K562 (cell line): ENCODE measurements around the gene HGFAC.

ENCODE experiments used
- CBX2 ChIP-seq: fragments of 200-600 bp; sonication (generic); IDR thresholded peaks from one replicate; pipeline ENCODE4 v1.6.1; 2012; ENCODE audit warnings: mild to moderate bottlenecking, low read length, inconsistent platforms; ENCODE audit not compliant: insufficient read depth, poor library complexity, severe bottlenecking
- GTF2F1 ChIP-seq: IDR thresholded peaks from 2 replicates; pipeline ENCODE4 v1.6.1; 2011; ENCODE audit warnings: low read depth, low read length, improper control_type of control experiment
- POLR2AphosphoS2 ChIP-seq: IDR thresholded peaks from 2 replicates; pipeline ENCODE4 v1.6.1; 2012; ENCODE audit warnings: low read length, improper control_type of control experiment
- SREBF2 ChIP-seq: sonication (generic); formaldehyde crosslinking; IDR thresholded peaks from 2 replicates; pipeline ENCODE4 v1.4.0; 2020; ENCODE audit warnings: mild to moderate bottlenecking, missing genetic modification reagents

DNA sequence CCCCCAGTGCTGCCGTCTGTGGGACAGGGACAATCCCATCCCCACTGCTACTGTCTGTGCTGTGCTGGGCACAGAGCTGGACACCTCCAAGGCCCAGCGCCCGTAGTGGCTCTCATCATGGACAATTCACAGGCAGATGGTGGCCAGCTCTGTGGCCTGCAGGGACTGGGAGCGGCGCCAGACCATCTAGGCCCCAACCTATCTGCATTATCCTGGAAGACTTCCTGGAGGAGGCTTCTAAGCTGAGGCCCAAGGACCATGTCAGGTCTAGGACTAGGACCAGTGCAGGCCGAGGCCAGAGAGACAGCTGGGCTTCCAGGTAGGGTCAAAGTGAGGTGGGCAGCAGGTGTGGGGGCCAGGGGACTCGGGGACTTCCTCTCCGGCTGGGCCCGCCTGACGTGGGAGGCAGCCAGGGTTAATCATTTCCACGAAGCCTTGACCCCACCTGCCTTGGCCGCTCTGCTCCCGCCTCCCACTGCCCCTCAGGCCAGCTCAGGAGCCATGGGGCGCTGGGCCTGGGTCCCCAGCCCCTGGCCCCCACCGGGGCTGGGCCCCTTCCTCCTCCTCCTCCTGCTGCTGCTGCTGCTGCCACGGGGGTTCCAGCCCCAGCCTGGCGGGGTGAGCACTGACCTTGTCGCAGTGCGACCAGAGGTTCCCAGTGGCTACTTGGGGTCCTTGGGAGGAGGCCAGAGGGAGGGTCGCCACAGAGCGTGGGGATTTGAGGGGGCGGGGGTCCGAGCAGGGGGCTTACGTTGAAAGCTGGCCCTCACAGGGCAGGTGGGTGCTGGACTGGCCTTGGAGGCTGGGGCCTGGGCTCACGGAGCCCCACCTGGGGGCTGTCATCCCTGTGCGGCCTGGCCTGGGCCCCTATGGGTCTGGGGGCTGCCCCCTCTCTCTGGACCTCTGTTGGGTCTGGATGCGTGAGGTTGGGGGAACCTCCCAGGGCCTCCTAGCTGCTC is at the start of gene HGFAC:
- TF ChIP-seq SREBF2 (CRISPR knock-in tag) (no peak), CBX2 (no peak), GTF2F1 (no peak), POLR2AphosphoS2 (no peak)
